HG03175 (cell line): ENCODE measurements around the gene CAMTA1.

Experiments
- ATAC-seq: cut with Tn5 transposase; IDR thresholded peaks from one replicate; pipeline ENCODE4 v1.9.1; 2021; ENCODE audit warnings: mild to moderate bottlenecking, moderate library complexity; ENCODE audit not compliant: unreplicated experiment

CAMTA1 gene

GRCh38 chr1:7632681-7633080 is 847.4 kb downstream of the CAMTA1 start:
- no peak for ATAC-seq

- ATAC-seq = no peak
These were observed 848.4 kb downstream of the CAMTA1 start for GRCh38 chr1:7633506-7634245.

GRCh38 chr1:7634546-7635240 is 849.4 kb downstream of the CAMTA1 start:
- ATAC-seq = no peak

DNA sequence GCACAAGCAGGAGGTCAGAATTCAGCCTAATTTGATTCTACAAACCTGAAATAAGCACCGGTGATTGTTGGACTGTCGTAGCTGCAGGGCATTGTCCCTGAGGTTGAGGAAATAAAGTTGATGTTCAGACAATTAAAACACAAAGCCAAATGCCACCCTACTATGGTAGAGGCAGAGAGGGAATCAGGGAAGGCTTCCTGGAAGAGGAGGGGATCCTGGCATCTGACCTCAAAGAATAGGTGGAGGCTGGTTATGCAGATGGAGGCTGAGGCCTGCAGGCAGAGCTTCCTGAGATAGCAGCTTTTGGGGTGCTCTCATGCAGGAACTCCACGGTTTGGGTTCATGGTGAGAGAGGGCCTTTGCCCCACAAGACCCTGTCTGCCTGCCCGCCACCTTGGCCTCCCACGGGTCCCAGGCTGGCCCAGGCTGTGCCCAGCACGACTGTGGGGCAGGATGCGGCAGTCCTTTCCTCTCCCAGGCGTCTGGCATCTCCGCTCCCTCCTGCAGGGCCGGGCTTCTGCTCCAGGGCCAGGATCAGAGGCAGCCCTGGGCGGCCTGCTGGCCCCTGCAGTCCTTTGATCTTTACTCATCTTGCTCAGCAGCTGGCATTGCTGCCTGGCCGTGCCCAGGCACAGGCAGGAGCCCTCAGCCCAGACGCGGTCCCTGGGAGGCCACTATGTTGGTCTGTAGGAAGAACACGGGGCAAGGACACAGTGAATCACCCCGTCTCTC is 851.7 kb downstream of the CAMTA1 start:
- no peak for ATAC-seq

- ATAC-seq = no peak
These were observed 852.8 kb downstream of the CAMTA1 start for GRCh38 chr1:7638078-7638477.

DNA sequence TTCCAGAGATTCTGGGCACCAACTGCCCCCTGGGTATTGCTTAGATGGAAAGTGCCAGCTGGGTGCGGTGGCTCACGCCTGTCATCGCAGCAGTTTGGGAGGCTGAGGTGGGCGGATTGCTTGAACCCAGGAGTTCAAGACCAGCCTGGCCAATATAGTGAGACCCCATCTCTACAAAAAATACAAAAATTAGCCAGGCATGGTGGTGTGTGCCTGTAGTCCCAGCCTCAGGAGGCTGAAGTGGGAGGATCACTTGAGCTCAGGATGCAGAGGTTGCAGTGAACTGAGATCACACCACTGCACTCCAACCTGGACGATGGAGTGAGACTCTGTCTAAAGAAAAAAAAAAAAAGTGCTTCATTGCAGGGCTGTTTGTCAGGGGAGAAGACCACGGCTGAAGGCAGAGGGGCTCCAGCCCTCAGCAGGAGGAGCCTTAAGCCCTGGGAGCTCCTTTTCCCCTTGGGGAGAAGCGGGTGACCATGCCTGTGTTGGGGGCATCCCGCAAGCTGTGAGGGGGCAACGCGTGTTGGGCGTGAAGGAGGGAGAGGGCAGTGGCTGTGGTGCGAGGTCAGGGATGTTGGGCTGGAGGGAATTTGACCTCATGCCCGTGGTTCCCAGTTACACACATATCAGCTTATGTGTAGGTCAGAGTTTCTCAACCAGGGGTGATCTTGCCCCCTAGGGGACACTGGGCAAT is 854.3 kb downstream of the CAMTA1 start:
- ATAC-seq = no peak

DNA sequence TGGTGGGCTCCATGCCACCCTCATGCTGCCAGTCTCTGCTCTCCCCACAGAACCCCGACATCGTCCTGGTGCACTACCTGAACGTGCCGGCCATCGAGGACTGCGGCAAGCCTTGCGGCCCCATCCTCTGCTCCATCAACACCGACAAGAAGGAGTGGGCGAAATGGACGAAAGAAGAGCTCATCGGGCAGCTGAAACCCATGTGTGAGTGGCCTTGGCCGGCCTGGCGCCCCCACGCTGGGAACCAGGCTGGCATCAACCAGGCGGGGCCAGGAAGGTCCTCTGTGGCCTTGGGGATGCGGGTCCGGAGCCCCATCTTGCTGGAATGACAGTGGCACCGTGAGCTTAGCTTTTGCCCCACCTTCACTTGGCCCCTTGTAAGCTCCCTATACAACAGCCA is 855.1 kb downstream of the CAMTA1 start:
- no peak for ATAC-seq

GRCh38 chr1:7640920-7641585 is 855.8 kb downstream of the CAMTA1 start:
- ATAC-seq = no peak

DNA sequence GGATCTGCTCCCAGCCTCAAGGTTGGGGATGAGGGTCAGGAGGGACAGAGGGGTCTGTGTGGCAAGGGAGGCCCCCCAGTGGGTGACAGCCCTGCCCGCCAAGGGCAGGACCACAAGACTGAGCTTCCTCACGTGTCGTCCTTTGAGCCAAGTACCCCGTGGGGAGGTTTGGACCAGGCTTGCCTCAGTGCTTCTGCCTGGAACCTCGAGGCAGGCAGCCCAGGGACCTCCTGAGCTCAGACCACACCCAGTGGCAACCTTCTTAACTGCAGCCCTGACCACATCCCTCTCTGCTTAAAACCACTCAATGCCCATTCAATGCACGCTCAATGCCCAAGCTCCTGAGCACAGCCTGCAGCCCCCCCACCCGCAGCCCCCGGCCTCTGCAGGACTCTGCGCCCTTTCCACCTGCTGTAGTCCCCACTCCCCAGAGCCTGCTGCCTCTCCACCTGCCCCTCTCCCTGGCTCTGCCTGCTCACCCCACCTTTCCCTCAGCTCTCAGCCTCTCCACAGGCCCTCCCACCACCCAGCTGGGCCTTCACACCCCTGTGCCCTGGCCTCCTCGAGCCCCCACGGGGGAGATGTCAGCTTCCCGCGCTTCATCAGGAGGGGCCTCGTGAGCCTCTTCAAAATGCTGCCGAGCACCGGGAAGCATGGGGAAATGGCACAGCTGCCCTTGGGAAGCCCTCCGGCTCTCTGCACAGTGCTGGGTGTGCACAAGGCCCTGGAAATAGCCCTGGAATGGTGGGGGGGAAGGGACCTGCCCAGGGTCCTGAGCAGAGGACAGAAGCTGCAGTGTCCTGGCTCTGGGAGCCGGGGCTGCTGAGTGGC is 856.5 kb downstream of the CAMTA1 start:
- ATAC-seq = no peak

- ATAC-seq = no peak
These were observed 857.1 kb downstream of the CAMTA1 start for GRCh38 chr1:7642418-7642704.

- ATAC-seq = no peak
These were observed 857.7 kb downstream of the CAMTA1 start for GRCh38 chr1:7642781-7643529.

DNA sequence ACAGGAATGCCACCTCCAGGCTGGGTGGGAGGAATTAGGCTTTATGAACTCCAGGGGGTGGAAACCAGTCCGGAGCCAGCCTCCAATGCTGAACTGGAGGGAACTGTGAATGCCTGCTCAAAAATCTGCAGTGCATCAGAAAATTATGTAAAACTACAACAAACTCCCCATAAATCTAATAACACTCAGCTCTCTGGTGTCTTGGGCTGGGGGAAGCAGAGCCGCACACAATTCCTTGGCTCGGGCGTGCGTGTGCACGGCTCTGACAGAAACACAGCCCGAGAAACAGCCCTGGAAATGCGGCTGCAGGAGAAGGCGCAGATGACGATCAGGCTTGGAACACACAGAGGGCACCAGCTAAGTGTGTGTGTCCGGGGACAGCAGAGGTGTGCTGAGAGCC is 858.3 kb downstream of the CAMTA1 start:
- ATAC-seq = no peak

GRCh38 chr1:7644086-7644485 is 858.8 kb downstream of the CAMTA1 start:
- no peak for ATAC-seq

DNA sequence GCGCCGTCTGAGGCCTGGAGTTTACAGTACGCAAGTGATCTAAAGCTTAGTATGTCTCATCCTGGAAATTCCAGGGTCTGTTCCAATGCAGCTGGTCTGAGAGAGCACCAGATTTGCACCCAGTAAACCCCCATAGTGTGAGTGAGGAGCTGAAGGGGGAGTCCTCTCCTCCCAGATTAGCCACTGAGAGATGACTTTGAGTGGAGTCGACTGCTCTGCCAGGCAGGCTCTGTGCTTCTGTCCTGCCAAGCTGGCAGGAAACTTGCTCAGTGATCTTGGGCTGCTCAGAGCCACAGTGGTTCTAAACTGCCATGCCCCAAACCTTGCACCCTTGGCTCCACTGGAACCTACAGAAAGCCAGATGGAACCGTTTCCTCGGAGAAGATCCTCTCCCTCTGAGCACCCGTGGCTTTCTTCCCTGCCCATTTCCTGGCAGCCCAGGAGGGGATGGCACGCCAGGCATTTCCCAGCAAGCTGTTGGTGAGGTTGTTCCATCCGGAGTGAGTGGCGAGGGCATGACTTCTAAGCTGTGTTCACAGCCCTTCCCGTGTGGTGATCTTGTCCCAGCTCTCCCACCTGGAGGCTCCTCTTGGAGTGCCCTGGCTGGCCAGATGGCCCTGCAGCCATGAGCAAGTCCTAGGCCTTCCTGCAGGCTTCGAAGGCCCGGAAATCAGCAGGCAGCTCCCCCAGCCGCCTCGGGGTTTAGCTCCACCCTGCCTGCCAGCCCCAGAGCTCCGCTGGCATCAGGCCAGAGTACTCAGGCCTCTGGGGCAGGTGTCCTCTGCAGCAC is 859.9 kb downstream of the CAMTA1 start:
- ATAC-seq = no peak

GRCh38 chr1:7645751-7646048 is 860.4 kb downstream of the CAMTA1 start:
- ATAC-seq = no peak

- no peak for ATAC-seq
These were observed 860.9 kb downstream of the CAMTA1 start for GRCh38 chr1:7646164-7646563.

DNA sequence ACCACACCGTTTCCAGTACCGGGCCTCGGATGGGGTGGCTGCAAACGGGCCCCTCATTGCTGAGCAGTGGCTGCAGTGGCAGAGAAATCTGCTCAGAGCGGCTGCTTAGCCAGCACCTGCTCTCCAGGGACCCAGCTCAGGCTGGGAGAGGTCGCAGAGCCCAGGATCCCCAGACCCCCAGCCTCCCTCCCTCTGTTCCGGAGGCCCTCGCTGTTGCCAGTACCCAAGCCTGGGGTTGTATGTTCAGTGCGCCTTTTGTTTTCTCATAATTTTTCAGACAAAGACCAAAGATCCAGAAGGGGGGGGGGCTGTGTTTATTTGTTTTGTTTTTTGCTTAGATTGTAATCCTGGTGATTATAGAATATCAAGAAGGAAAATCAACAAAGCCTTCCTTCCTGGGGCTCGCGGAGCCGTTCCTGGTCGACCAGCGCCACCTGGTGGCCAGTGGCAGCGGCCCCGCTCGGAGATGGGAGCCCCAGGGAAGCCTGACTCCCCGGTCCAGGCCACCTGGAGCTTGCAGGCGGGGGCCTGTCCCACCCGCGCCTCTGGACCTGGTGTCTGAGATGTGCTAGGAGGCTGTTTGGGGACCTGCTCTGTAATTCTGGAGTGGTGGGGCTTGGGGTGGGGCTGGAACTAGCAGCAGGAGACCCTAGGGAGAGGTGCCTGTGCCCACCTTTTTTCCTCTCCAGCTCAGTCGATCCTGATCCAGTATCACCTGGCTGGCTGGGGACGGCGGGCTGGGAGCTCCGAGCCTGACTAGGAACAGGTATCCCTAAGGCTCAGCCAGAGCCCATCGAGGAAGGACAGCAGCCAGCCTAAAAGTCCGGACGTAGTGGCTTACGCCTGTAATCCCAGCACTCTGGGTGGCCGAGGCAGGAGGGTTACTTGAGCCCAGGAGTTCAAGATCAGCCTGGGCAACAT is 862.0 kb downstream of the CAMTA1 start:
- ATAC-seq = no peak
